HFFc6 (cell line): ENCODE results near the gene MYO5A. TPM values are rescaled to one million over a fixed set of nuclear protein-coding genes. Genes with fewer than 3 reads are reported as not detected.
A peak's percentile ranks its signal among the peaks of the same experiment; 100 is the strongest.

Experiments used
- DNase-seq: peaks from one replicate; pipeline ENCODE4 v3.0.0-alpha.2; 2018
- H3K27ac Mint-ChIP-seq: 2 replicates; pipeline ENCODE4 v1.8.0; 2020; ENCODE audit warnings: mild to moderate bottlenecking, mixed read lengths
- H3K27me3 Mint-ChIP-seq: 2 replicates; pipeline ENCODE4 v1.8.0; 2021; ENCODE audit warnings: mild to moderate bottlenecking, moderate library complexity, mixed read lengths; ENCODE audit not compliant: insufficient read depth
- H3K36me3 Mint-ChIP-seq: 2 replicates; pipeline ENCODE4 v1.8.0; 2021; ENCODE audit warnings: low read depth, mixed read lengths
- H3K4me1 Mint-ChIP-seq: 2 replicates; pipeline ENCODE4 v1.8.0; 2020; ENCODE audit warnings: low read depth, mixed read lengths
- H3K4me3 Mint-ChIP-seq: 2 replicates; pipeline ENCODE4 v1.8.0; 2020; ENCODE audit warnings: mild to moderate bottlenecking, moderate library complexity, mixed read lengths
- H3K9me3 Mint-ChIP-seq: 2 replicates; pipeline ENCODE4 v1.8.0; 2020; ENCODE audit warnings: mild to moderate bottlenecking, mixed read lengths
- CTCF ChIP-seq: fragments of 200-600 bp; sonication (generic); IDR thresholded peaks from 2 replicates; pipeline ENCODE4 v1.5.0; 2021; ENCODE audit warnings: antibody characterized with exemption, mild to moderate bottlenecking
- total RNA-seq, 6 experiments: library from RNA; stranded (reverse); fragmentation: NEBNext Ultra II Directional; extraction: Animal tissue kit (Norgen Biotek cat#: 25700); gene quantifications; 2 replicates in 1 of 6; 3 replicates in 5 of 6; pipeline ENCODE4 v1.2.3, GENCODE V29; 2021

Gene MYO5A
- total RNA-seq, 6 experiments from 2014 or later, result 47.4 to 59.4 (median 54.0) TPM

- peak; percentile 29 for DNase-seq
- peaks cover 26% of the 10 kb centered on the region for H3K4me1 Mint-ChIP-seq
- no peak overlapping the region; the same call in 1 of the 2 replicates for H3K27ac Mint-ChIP-seq
- H3K36me3 Mint-ChIP-seq, result peaks cover 46% of the 10 kb centered on the region
- TF ChIP-seq CTCF, result no peak
- no peaks in the 10 kb centered on the region for H3K9me3 Mint-ChIP-seq
- H3K4me3 Mint-ChIP-seq, result no peak overlapping the region
- no peaks in the 10 kb centered on the region for H3K27me3 Mint-ChIP-seq
These were observed 158.7 kb downstream of the MYO5A start for GRCh38 chr15:52370010-52370409.

GRCh38 chr15:52369455-52369854 lies 159.2 kb downstream of the MYO5A start:
- no peak for TF ChIP-seq CTCF
- Mint-ChIP-seq H3K4me3 (no peak overlapping the region), H3K4me1 (peaks cover 26% of the 10 kb centered on the region), H3K27ac (no peak overlapping the region), H3K36me3 (peaks cover 43% of the 10 kb centered on the region), H3K9me3 (no peaks in the 10 kb centered on the region), H3K27me3 (no peaks in the 10 kb centered on the region)
- no peak for DNase-seq

GRCh38 chr15:52369030-52369429 lies 159.7 kb downstream of the MYO5A start:
- DNase-seq, result no peak
- H3K4me3 Mint-ChIP-seq, result no peak overlapping the region
- TF ChIP-seq CTCF, result no peak
- H3K27me3 Mint-ChIP-seq, result no peaks in the 10 kb centered on the region
- no peaks in the 10 kb centered on the region for H3K9me3 Mint-ChIP-seq
- H3K36me3 Mint-ChIP-seq, result peaks cover 42% of the 10 kb centered on the region
- H3K27ac Mint-ChIP-seq, result no peak overlapping the region
- peaks cover 26% of the 10 kb centered on the region for H3K4me1 Mint-ChIP-seq

- Mint-ChIP-seq H3K27me3 (no peaks in the 10 kb centered on the region), H3K9me3 (no peaks in the 10 kb centered on the region), H3K27ac (no peak overlapping the region), H3K4me3 (no peak overlapping the region), H3K36me3 (peaks cover 45% of the 10 kb centered on the region), H3K4me1 (peaks cover 26% of the 10 kb centered on the region)
- DNase-seq, result no peak
- no peak for TF ChIP-seq CTCF
These were observed 160.3 kb downstream of the MYO5A start for GRCh38 chr15:52368402-52368801.

GRCh38 chr15:52362497-52362896 lies 166.2 kb downstream of the MYO5A start:
- H3K36me3 Mint-ChIP-seq, result peaks cover 37% of the 10 kb centered on the region
- no peak for TF ChIP-seq CTCF
- H3K9me3 Mint-ChIP-seq, result no peaks in the 10 kb centered on the region
- peak overlapping the region; percentile 14; the same call in 1 of the 2 replicates for H3K27ac Mint-ChIP-seq
- no peaks in the 10 kb centered on the region for H3K27me3 Mint-ChIP-seq
- H3K4me1 Mint-ChIP-seq, result peaks cover 15% of the 10 kb centered on the region
- DNase-seq, result peak; percentile 37
- H3K4me3 Mint-ChIP-seq, result no peak overlapping the region

- Mint-ChIP-seq H3K27me3 (no peaks in the 10 kb centered on the region), H3K4me3 (no peak overlapping the region), H3K36me3 (peaks cover 34% of the 10 kb centered on the region), H3K27ac (peak overlapping the region; percentile 27; the same call in 1 of the 2 replicates), H3K4me1 (peaks cover 15% of the 10 kb centered on the region), H3K9me3 (no peaks in the 10 kb centered on the region)
- no peak for DNase-seq
- TF ChIP-seq CTCF, result no peak
These were observed 166.6 kb downstream of the MYO5A start for GRCh38 chr15:52361975-52362494.
